ENCODE results near the gene GTPBP4. TPM values are rescaled to one million over a fixed set of nuclear protein-coding genes. Genes with fewer than 3 reads are reported as not detected.

Gene GTPBP4
- total and polyA plus RNA-seq, 2 donors, result 32.0 to 39.4 TPM

- Histone ChIP-seq H3K9me3 (ENCODE audit: control insufficient read depth in 2 of 2, insufficient read depth in 1 of 2, low read length in 1 of 2) (peaks cover 0 to 18% of the 10 kb centered on the region in 2 donors), H3K4me3 (ENCODE audit: low read length in 2 of 2) (no peak overlapping the region), H3K27ac (ENCODE audit: low read depth in 1 of 2, low read length in 1 of 2) (no peak overlapping the region), H3K36me3 (ENCODE audit: control insufficient read depth in 2 of 2, insufficient read depth in 2 of 2, low read length in 1 of 2) (no peaks in the 10 kb centered on the region), H3K4me1 (ENCODE audit: control insufficient read depth in 2 of 2, insufficient read depth in 2 of 2, low read length in 2 of 2) (no peaks in the 10 kb centered on the region), H3K27me3 (ENCODE audit: control insufficient read depth in 2 of 2, insufficient read depth in 1 of 2, low read length in 1 of 2) (peaks cover 0 to 7% of the 10 kb centered on the region in 2 donors)
- 95% methylated on average over 5 of the region's 5 CpGs for WGBS
- no peak for DNase-seq (ENCODE audit: low read depth in 6 of 9, low spot score in 9 of 9)
Observed at GRCh38 chr10:963186-963585, 25.0 kb upstream of the GTPBP4 start.

GRCh38 chr10:963655-964054, 24.6 kb upstream of the GTPBP4 start:
- Histone ChIP-seq H3K9me3 (ENCODE audit: control insufficient read depth in 2 of 2, insufficient read depth in 1 of 2, low read length in 1 of 2) (peaks cover 0 to 18% of the 10 kb centered on the region in 2 donors), H3K36me3 (ENCODE audit: control insufficient read depth in 2 of 2, insufficient read depth in 2 of 2, low read length in 1 of 2) (no peaks in the 10 kb centered on the region), H3K27ac (ENCODE audit: low read depth in 1 of 2, low read length in 1 of 2) (no peak overlapping the region), H3K4me1 (ENCODE audit: control insufficient read depth in 2 of 2, insufficient read depth in 2 of 2, low read length in 2 of 2) (no peaks in the 10 kb centered on the region), H3K27me3 (ENCODE audit: control insufficient read depth in 2 of 2, insufficient read depth in 1 of 2, low read length in 1 of 2) (peaks cover 0 to 11% of the 10 kb centered on the region in 2 donors), H3K4me3 (ENCODE audit: low read length in 2 of 2) (no peak overlapping the region)
- 95% methylated on average over 4 of the region's 4 CpGs for WGBS
- no peak for DNase-seq (ENCODE audit: low read depth in 6 of 9, low spot score in 9 of 9)

GRCh38 chr10:964321-964987, 23.8 kb upstream of the GTPBP4 start:
- WGBS, result 97% methylated on average over 15 of the region's 15 CpGs
- H3K9me3 ChIP-seq (ENCODE audit: control insufficient read depth in 2 of 2, insufficient read depth in 1 of 2, low read length in 1 of 2), result peaks cover 0 to 18% of the 10 kb centered on the region in 2 donors
- peaks cover 0 to 14% of the 10 kb centered on the region in 2 donors for H3K27me3 ChIP-seq (ENCODE audit: control insufficient read depth in 2 of 2, insufficient read depth in 1 of 2, low read length in 1 of 2)
- no peaks in the 10 kb centered on the region for H3K4me1 ChIP-seq (ENCODE audit: control insufficient read depth in 2 of 2, insufficient read depth in 2 of 2, low read length in 2 of 2)
- no peak for DNase-seq (ENCODE audit: low read depth in 6 of 9, low spot score in 9 of 9)
- H3K36me3 ChIP-seq (ENCODE audit: control insufficient read depth in 2 of 2, insufficient read depth in 2 of 2, low read length in 1 of 2), result no peaks in the 10 kb centered on the region
- no peak overlapping the region for H3K27ac ChIP-seq (ENCODE audit: low read depth in 1 of 2, low read length in 1 of 2)
- no peak overlapping the region for H3K4me3 ChIP-seq (ENCODE audit: low read length in 2 of 2)

GRCh38 chr10:964988-965417, 23.2 kb upstream of the GTPBP4 start:
- no peak for DNase-seq (ENCODE audit: low read depth in 6 of 9, low spot score in 9 of 9)
- H3K4me1 ChIP-seq (ENCODE audit: control insufficient read depth in 2 of 2, insufficient read depth in 2 of 2, low read length in 2 of 2), result no peaks in the 10 kb centered on the region
- H3K27ac ChIP-seq (ENCODE audit: low read depth in 1 of 2, low read length in 1 of 2), result no peak overlapping the region
- WGBS, result 97% methylated on average over 20 of the region's 20 CpGs
- H3K36me3 ChIP-seq (ENCODE audit: control insufficient read depth in 2 of 2, insufficient read depth in 2 of 2, low read length in 1 of 2), result no peaks in the 10 kb centered on the region
- H3K9me3 ChIP-seq (ENCODE audit: control insufficient read depth in 2 of 2, insufficient read depth in 1 of 2, low read length in 1 of 2), result peaks cover 0 to 18% of the 10 kb centered on the region in 2 donors
- H3K27me3 ChIP-seq (ENCODE audit: control insufficient read depth in 2 of 2, insufficient read depth in 1 of 2, low read length in 1 of 2), result peaks cover 0 to 19% of the 10 kb centered on the region in 2 donors
- H3K4me3 ChIP-seq (ENCODE audit: low read length in 2 of 2), result no peak overlapping the region

- H3K36me3 ChIP-seq (ENCODE audit: control insufficient read depth in 2 of 2, insufficient read depth in 2 of 2, low read length in 1 of 2), result no peaks in the 10 kb centered on the region
- peaks cover 0 to 18% of the 10 kb centered on the region in 2 donors for H3K9me3 ChIP-seq (ENCODE audit: control insufficient read depth in 2 of 2, insufficient read depth in 1 of 2, low read length in 1 of 2)
- no peaks in the 10 kb centered on the region for H3K4me1 ChIP-seq (ENCODE audit: control insufficient read depth in 2 of 2, insufficient read depth in 2 of 2, low read length in 2 of 2)
- H3K4me3 ChIP-seq (ENCODE audit: low read length in 2 of 2), result no peak overlapping the region
- 92% methylated on average over 20 of the region's 20 CpGs for WGBS
- DNase-seq (ENCODE audit: low read depth in 6 of 9, low spot score in 9 of 9), result no peak
- no peak overlapping the region for H3K27ac ChIP-seq (ENCODE audit: low read depth in 1 of 2, low read length in 1 of 2)
- peaks cover 0 to 22% of the 10 kb centered on the region in 2 donors for H3K27me3 ChIP-seq (ENCODE audit: control insufficient read depth in 2 of 2, insufficient read depth in 1 of 2, low read length in 1 of 2)
Observed at GRCh38 chr10:966466-967235, 21.6 kb upstream of the GTPBP4 start.

- WGBS, result 93% methylated on average over 17 of the region's 17 CpGs
Observed at GRCh38 chr10:968546-969199, 19.6 kb upstream of the GTPBP4 start.

GRCh38 chr10:969473-970150, 18.6 kb upstream of the GTPBP4 start:
- H3K27ac ChIP-seq (ENCODE audit: low read depth in 1 of 2, low read length in 1 of 2), result no peak overlapping the region
- no peak overlapping the region for H3K4me3 ChIP-seq (ENCODE audit: low read length in 2 of 2)
- 93% methylated on average over 15 of the region's 15 CpGs for WGBS
- no peaks in the 10 kb centered on the region for H3K36me3 ChIP-seq (ENCODE audit: control insufficient read depth in 2 of 2, insufficient read depth in 2 of 2, low read length in 1 of 2)
- peaks cover 0 to 22% of the 10 kb centered on the region in 2 donors for H3K27me3 ChIP-seq (ENCODE audit: control insufficient read depth in 2 of 2, insufficient read depth in 1 of 2, low read length in 1 of 2)
- no peak for DNase-seq (ENCODE audit: low read depth in 6 of 9, low spot score in 9 of 9)
- peaks cover 0 to 20% of the 10 kb centered on the region in 2 donors for H3K9me3 ChIP-seq (ENCODE audit: control insufficient read depth in 2 of 2, insufficient read depth in 1 of 2, low read length in 1 of 2)
- no peaks in the 10 kb centered on the region for H3K4me1 ChIP-seq (ENCODE audit: control insufficient read depth in 2 of 2, insufficient read depth in 2 of 2, low read length in 2 of 2)

More at GRCh38 chr10:968546-969199, 19.6 kb upstream of the GTPBP4 start:
- H3K4me1 ChIP-seq (ENCODE audit: control insufficient read depth in 2 of 2, insufficient read depth in 2 of 2, low read length in 2 of 2), result no peaks in the 10 kb centered on the region
- no peak overlapping the region for H3K4me3 ChIP-seq (ENCODE audit: low read length in 2 of 2)
- no peak for DNase-seq (ENCODE audit: low read depth in 6 of 9, low spot score in 9 of 9)
- no peaks in the 10 kb centered on the region for H3K36me3 ChIP-seq (ENCODE audit: control insufficient read depth in 2 of 2, insufficient read depth in 2 of 2, low read length in 1 of 2)
- peaks cover 0 to 21% of the 10 kb centered on the region in 2 donors for H3K9me3 ChIP-seq (ENCODE audit: control insufficient read depth in 2 of 2, insufficient read depth in 1 of 2, low read length in 1 of 2)
- H3K27me3 ChIP-seq (ENCODE audit: control insufficient read depth in 2 of 2, insufficient read depth in 1 of 2, low read length in 1 of 2), result peaks cover 0 to 22% of the 10 kb centered on the region in 2 donors
- no peak overlapping the region for H3K27ac ChIP-seq (ENCODE audit: low read depth in 1 of 2, low read length in 1 of 2)

GRCh38 chr10:970311-971149, 17.7 kb upstream of the GTPBP4 start:
- H3K27ac ChIP-seq (ENCODE audit: low read depth in 1 of 2, low read length in 1 of 2), result no peak overlapping the region
- H3K9me3 ChIP-seq (ENCODE audit: control insufficient read depth in 2 of 2, insufficient read depth in 1 of 2, low read length in 1 of 2), result peaks cover 0 to 12% of the 10 kb centered on the region in 2 donors
- H3K4me1 ChIP-seq (ENCODE audit: control insufficient read depth in 2 of 2, insufficient read depth in 2 of 2, low read length in 2 of 2), result no peaks in the 10 kb centered on the region
- WGBS, result 78% methylated on average over 14 of the region's 14 CpGs
- no peak overlapping the region for H3K4me3 ChIP-seq (ENCODE audit: low read length in 2 of 2)
- H3K36me3 ChIP-seq (ENCODE audit: control insufficient read depth in 2 of 2, insufficient read depth in 2 of 2, low read length in 1 of 2), result no peaks in the 10 kb centered on the region
- H3K27me3 ChIP-seq (ENCODE audit: control insufficient read depth in 2 of 2, insufficient read depth in 1 of 2, low read length in 1 of 2), result peaks cover 0 to 22% of the 10 kb centered on the region in 2 donors
- DNase-seq (ENCODE audit: low read depth in 6 of 9, low spot score in 9 of 9), result no peak
